ENCODE data around the gene SEZ6L.

The SEZ6L gene

GRCh38 chr22:26185190-26185589 lies 15.9 kb downstream of the SEZ6L start:
- DNase-seq: no peak

- DNase-seq: no peak
Observed at GRCh38 chr22:26188341-26188740, 19.1 kb downstream of the SEZ6L start.

DNA sequence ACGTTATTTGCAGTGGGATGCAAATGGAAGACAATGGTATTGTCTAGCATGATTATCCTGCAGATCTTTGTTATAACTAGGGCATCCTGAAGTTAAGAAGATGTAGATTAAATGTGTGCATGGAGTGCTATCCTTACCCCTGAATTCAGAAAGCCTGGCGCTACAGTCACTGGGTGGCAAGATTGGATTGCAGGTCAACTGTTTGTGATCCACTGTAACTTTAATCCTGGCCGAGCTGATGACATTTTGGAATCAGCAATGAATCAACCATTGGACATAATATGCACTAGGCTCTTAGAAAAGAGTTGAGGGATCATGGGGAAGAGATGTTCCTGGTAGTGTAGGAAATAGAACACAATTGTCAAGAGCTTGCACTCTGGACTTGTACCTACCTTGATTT lies 25.1 kb downstream of the SEZ6L start:
- no peak for DNase-seq

DNA sequence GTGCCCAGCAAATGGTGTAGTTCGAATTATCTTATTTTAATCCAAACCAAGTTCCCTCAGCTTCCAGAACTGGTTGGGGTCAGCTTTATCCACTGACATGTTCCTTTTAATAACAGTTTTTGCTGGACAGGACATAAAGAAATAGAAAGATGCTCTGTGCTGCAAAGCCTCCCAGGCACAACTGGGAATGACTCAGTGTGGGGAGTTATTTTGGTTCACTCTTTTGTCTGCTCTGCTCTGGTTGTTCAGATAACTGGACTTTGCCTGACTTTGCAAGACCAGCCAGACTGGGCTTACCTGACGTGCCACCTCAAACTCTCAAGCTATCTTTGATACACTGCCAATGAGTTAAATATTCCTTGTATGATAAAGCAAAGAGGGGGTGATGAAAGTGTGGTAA lies 25.6 kb downstream of the SEZ6L start:
- no peak for DNase-seq

DNA sequence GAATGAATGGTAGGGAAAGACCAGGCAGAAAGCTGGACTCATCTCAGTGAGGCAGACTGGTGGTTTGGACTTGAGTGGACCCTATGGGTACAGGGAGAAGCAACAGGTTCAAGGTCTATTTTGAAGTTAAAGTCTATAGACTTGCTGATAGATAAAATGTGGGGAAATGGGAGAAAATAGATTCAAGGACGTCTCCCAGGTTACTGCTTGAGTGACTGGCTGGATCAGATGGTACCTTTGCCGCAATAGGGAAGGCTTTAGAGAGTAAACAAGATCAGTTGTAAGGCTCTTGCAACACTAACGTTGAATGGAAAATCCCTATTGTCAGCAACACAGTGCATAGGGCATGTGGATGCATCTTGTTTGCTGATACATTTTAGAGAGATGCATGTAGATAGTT lies 27.4 kb downstream of the SEZ6L start:
- no peak for DNase-seq

DNA sequence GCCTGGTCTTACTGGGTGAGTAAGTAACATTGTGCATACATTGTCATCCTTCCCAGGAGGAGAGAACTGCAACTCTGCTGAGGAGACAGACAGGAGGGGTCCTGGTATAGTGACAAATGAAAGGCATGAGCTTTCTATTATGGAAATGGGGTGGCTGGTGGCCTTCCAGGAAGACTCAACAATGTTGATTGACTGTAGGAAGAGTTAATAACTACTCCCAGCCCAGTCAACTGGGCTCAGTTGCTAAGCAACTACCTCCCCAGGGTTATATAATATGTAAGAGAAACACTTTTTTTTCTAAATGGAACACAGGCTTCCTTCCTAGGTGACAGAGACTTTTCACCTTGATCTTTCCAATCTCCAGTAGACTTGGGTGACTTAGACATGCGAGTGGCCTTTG lies 28.2 kb downstream of the SEZ6L start:
- no peak for DNase-seq

GRCh38 chr22:26199665-26200064 lies 30.4 kb downstream of the SEZ6L start:
- DNase-seq: no peak

DNA sequence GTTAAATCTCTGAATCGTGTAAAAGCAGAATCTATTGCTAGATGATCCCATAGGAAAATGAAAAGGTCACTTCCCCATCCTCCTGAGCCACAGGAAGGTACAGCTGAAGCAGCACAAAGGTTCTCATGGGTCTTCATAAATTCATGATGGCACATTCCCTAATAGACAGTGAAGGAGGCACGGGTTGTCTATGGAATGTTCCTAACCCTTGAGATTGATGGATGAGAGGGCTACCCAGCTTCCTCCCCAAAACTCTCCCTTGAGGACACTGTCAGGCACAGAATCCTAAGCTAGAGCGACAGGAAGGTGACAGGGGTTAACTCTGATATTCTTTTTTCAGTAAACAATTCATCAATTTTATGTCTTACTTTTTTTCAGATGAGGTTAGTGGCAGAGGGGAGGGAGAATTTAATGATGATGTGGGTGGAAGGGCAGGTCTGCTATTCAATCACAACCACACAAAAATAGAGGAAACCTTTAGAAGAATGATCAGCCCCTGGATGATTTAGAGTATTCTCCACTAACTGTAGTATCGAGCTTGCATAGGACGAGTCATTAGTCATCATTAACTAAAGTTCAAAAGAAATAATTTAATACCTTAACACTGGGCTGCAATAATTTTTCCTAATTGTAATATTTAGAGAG lies 33.1 kb downstream of the SEZ6L start:
- DNase-seq: no peak

DNA sequence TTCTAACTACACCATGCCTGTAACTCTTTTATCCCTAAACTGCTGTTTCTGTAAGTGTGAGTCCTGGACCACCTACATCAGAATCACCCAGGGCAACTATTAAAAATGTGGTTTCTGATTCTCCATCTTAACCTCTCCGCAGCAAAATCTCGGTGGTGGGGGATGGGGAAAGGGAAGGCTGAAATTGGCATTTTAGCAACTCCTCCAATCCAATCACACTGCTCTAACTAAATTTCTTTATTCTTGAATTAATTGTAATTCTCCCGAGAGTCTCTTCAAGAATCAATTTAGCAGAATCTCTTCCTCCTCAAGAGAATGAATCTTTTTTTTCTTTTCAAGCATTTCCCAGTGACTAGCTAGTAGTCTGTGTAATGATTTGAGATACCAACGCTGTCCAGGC lies 36.2 kb downstream of the SEZ6L start:
- no peak for DNase-seq

- DNase-seq: no peak
Observed at GRCh38 chr22:26210334-26210733, 41.1 kb downstream of the SEZ6L start.

DNA sequence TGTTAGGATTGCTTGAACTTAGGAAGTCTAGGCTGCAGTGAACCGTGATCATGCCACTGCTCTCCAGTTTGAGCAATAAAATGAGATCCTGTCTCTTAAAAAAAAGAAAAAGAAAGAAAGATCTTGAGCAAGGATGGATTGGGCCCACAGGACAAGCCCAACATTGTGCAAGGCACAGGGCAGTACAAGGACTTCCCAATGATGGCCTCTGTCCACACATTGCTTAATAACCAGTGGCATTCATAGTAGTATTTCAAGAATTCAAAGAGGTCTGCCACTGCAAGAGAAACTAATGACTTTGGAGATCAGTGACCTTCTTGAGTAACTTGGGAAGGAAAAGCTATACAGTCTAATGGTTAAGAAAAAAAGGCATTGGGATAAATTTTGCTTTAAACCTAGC lies 44.6 kb downstream of the SEZ6L start:
- no peak for DNase-seq

GRCh38 chr22:26214466-26214865 lies 45.2 kb downstream of the SEZ6L start:
- DNase-seq: no peak

DNA sequence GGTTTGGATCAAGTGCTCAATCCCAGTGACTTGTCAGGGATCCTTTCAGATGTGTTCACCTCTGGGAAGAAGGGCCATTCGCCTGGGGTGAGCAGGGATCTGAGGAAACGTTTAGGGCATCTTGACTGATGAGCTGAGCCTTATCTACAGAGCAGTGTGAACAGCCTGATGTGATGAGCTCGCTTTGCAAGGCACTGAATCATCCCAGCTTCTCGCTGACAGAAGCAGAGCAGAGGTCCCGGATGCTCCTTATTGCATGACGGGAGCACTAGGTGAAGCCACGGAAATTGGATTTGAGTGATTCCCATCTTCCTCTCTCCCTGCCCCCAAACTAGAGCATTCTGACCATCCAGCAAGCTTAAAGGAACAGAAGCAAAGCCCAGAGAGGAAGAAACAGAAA lies 46.5 kb downstream of the SEZ6L start:
- DNase-seq: no peak

DNA sequence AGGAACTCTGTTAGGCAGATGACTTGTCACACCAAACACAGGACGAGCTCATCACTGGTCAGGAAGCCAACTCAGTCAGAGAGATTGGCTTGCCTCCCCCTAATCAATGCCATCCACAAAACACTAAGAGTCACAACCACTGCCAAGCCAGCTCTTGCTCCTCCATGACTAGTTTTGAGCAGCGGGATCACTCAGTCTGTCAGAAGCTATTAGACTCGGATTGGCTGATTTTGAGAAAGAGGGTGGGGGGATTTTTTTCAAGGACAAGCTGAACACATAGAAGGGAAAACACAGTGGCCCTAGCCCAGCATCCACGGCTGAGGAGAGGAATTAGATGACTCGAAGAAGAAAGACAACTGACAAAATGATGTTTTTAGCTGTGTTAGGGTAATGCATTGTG lies 55.9 kb downstream of the SEZ6L start:
- DNase-seq: no peak

DNA sequence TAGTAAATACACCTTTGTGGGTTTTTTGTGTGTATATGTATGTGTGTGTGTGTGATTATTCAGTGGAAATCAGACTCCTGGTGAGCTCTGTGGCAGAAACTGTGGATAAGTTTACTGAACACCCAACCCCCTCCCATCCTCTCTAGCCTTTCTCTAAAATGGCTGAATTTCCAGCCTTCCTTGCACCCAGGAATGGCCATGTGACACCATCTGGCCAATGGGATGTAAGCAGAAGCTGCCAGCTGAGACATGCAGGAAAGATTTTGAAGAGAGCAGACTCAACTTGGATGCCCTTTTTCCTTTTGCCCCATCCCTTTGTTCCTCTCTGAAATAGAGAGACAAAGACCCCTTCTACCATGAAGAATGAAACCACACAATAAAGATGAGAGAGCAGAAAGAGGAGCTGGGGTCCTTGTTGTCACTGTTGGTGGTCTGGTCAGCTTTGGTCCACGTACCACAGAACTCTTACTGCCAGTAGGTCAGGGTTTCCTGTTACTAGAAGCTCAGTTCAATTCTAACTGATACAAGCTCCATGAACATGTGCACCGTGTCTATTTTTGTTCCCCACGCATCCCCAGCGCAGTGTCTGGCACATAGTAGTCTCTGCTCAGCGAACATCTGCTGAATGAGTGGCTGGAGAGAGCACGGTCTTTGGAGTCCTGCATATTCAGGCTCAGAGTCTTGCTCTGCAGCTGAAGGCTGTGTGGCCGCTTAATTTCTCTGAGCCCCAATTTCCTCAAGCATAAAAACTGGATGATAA lies 57.5 kb downstream of the SEZ6L start:
- DNase-seq: no peak

DNA sequence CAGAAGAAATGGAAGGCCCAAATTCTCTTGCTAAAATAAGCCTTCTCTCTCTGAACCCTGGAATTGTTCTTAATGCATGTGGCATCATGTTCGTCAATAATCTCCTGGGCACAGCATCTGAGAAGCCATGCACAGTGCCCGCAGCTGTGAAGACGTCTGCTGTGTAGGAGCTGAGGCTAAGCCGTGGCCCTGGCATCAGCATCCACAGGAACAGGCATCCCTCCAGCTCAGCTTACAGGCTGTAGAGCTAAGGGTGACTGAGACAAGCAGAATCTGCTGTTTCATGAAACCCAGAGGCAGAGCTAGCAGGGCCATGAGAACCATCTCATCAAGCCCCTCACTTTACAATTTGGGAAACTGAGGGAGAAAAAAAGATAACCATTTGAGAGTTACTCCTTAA lies 60.6 kb downstream of the SEZ6L start:
- no peak for DNase-seq

DNA sequence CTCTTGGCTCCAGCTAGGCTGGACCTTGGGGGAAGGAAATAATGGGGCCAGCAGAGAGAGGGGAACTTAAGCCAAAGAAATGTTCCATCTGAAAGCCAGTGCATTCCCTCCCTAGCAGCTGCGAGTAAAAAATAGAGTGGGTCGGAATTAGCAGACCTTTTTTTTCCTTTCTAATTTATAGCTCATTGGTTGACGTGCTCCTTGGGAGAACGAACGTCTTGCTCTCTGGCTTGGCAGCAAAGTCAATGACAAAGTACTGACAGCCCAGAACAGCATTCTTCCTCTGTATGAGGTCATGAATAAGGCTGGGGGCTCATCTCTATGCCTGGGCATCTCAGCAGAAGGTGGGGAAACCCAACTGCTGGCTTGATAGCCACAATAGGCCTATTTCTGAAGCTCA lies 65.0 kb downstream of the SEZ6L start:
- no peak for DNase-seq

DNA sequence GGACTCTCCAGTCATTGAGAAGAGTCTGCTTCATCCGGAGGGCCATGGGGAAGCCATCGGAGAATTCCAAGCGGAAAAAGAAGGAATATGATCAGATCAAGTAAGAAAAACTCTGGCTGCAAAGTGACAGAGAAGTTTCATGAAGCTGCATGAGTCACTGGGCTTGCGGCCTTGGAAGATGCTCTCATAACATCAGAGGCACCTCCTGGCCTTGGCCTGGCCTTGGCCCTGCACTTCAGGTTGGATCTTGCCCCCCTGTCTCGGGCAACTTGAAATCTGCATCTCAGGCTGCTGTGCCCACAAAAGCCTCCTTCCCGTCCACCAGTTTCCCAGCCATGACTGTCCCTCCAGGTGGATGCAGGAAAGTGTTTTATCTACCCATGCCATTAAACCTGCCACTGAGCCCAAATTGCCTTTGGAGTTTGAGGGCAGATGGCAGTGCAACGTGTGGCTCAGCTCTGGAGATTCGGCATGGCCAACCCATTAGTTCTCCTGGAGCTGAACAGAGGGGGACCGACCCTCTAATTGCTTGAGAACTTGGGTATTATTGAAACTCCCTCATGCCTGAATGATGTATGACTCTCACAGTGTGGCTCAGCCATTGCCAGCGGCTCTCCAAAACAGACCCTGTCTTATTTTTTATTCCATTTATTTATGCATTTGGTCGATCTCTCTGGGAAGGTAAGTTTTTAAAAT lies 66.7 kb downstream of the SEZ6L start:
- DNase-seq: no peak

GRCh38 chr22:26236991-26237390 lies 67.7 kb downstream of the SEZ6L start:
- DNase-seq: no peak

DNA sequence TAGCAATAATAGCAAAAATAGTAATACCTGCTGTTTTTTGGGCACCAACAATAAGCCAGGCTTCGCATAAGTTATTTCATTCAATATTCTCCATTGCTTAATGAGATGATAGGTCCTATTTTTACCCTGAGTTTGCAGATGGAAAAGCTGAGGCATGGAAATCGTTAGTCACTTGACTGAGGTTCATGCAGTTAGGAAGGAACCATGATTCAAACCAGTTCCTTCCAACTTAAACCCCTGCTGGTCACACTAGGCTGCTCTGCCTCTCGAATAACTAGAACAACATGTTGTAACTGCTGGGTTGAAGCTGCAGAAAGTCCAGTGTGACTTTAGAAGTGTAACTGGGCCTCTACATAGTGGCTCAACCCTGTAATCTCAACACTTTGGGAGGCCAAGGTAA lies 69.3 kb downstream of the SEZ6L start:
- DNase-seq: no peak

GRCh38 chr22:26239581-26239980 lies 70.3 kb downstream of the SEZ6L start:
- DNase-seq: no peak

- no peak for DNase-seq
Observed at GRCh38 chr22:26241361-26241760, 72.1 kb downstream of the SEZ6L start.

DNA sequence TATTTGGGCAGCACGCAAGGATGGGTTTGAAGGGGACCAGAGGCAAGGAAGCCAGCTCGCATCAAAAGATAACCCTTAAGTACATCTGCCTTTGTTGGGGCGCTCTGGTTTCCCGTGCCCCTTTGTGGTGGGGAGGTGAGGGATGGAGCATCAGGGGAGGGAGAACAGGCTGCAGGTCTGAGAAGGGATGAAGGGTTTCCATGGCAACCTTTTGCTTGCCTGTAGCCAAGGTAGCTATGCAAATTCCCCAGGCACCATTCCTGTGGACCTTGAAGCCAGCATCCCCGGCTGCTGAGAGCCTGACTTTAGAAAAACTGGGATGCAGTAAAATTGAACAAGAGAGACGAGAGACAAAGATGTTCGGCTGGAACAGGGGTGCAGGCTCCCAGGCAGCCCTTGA lies 75.7 kb downstream of the SEZ6L start:
- no peak for DNase-seq

DNA sequence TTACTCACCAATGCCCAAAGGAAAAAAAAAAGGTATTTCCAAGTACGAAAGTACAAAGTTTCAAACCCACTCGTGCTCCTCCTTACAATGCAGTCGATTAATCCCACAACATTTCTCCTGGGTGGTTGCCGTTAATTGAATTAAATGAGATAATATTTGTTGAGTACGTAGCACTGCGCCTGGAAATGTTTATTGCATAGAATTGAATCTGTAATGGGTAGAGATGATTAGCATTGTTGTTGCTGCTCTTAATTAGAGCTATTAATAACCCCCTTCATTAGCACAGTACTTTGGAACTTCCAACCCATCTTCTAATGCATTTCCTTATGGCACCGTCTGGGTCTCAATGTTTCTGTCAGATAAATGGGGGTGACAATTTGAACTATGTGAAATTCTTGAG lies 77.3 kb downstream of the SEZ6L start:
- no peak for DNase-seq

Data from NCI-H1417 treated with DMSO at 0.1 percent for 48 hours (cell line).